ENCODE results near the gene PNPLA5.

The PNPLA5 gene

GRCh38 chr22:43882122-43882767 lies 9.6 kb downstream of the PNPLA5 start:
- H3K36me3 ChIP-seq (ENCODE audit: low read length): no peaks in the 10 kb centered on the region
- H3K9me3 ChIP-seq (ENCODE audit: insufficient read depth, low read length): no peaks in the 10 kb centered on the region
- H3K9ac ChIP-seq (ENCODE audit: low read length): no peak overlapping the region
- H3K4me3 ChIP-seq (ENCODE audit: insufficient read depth, low read length, poor library complexity, severe bottlenecking): no peak overlapping the region
- no peak overlapping the region for H2AFZ ChIP-seq (ENCODE audit: low read depth, low read length, severe bottlenecking)
- no peaks in the 10 kb centered on the region for H3K27me3 ChIP-seq (ENCODE audit: low read length)
- TF ChIP-seq EZH2phosphoT487 (conservative IDR thresholded peaks at IDR 0.05; ENCODE audit: low read length): no peak
- no peaks in the 10 kb centered on the region for H4K20me1 ChIP-seq (ENCODE audit: low read depth, low read length)
- H3K9me2 ChIP-seq (replicated peaks; ENCODE audit: insufficient read depth, low read length): no peaks in the 10 kb centered on the region
- no peak overlapping the region for H3K27ac ChIP-seq (ENCODE audit: low read depth, low read length)
- no peaks in the 10 kb centered on the region for H3F3A ChIP-seq (ENCODE audit: insufficient read depth)
- no peak overlapping the region for H3K4me2 ChIP-seq (ENCODE audit: low read depth, low read length, poor library complexity, severe bottlenecking)
- no peaks in the 10 kb centered on the region for H3K79me2 ChIP-seq (ENCODE audit: insufficient read depth, low read length)

GRCh38 chr22:43881091-43882061 lies 10.4 kb downstream of the PNPLA5 start:
- Histone ChIP-seq H3K79me2 (ENCODE audit: insufficient read depth, low read length) (no peaks in the 10 kb centered on the region), H3F3A (ENCODE audit: insufficient read depth) (no peaks in the 10 kb centered on the region), H3K9me3 (ENCODE audit: insufficient read depth, low read length) (no peaks in the 10 kb centered on the region), H3K27me3 (ENCODE audit: low read length) (no peaks in the 10 kb centered on the region), H3K4me3 (ENCODE audit: insufficient read depth, low read length, poor library complexity, severe bottlenecking) (no peak overlapping the region), H3K36me3 (ENCODE audit: low read length) (no peaks in the 10 kb centered on the region), H3K9ac (ENCODE audit: low read length) (no peak overlapping the region), H2AFZ (ENCODE audit: low read depth, low read length, severe bottlenecking) (no peak overlapping the region), H3K9me2 (replicated peaks; ENCODE audit: insufficient read depth, low read length) (no peaks in the 10 kb centered on the region), H3K27ac (ENCODE audit: low read depth, low read length) (no peak overlapping the region), H3K4me2 (ENCODE audit: low read depth, low read length, poor library complexity, severe bottlenecking) (no peak overlapping the region), H4K20me1 (ENCODE audit: low read depth, low read length) (no peaks in the 10 kb centered on the region)
- no peak for TF ChIP-seq CTCF (IDR thresholded peaks at IDR 0.05; ENCODE audit: insufficient read depth, low read length, poor library complexity, severe bottlenecking)
- no peak for TF ChIP-seq EZH2phosphoT487 (conservative IDR thresholded peaks at IDR 0.05; ENCODE audit: low read length)

- TF ChIP-seq EZH2phosphoT487 (conservative IDR thresholded peaks at IDR 0.05; ENCODE audit: low read length): no peak
- TF ChIP-seq CTCF (IDR thresholded peaks at IDR 0.05; ENCODE audit: insufficient read depth, low read length, poor library complexity, severe bottlenecking): no peak
- Histone ChIP-seq H3K27ac (ENCODE audit: low read depth, low read length) (no peak overlapping the region), H3K79me2 (ENCODE audit: insufficient read depth, low read length) (no peaks in the 10 kb centered on the region), H3K9ac (ENCODE audit: low read length) (no peak overlapping the region), H3K27me3 (ENCODE audit: low read length) (no peaks in the 10 kb centered on the region), H3K9me2 (replicated peaks; ENCODE audit: insufficient read depth, low read length) (no peaks in the 10 kb centered on the region), H3K36me3 (ENCODE audit: low read length) (no peaks in the 10 kb centered on the region), H4K20me1 (ENCODE audit: low read depth, low read length) (no peaks in the 10 kb centered on the region), H3F3A (ENCODE audit: insufficient read depth) (no peaks in the 10 kb centered on the region), H3K4me3 (ENCODE audit: insufficient read depth, low read length, poor library complexity, severe bottlenecking) (no peak overlapping the region), H3K4me2 (ENCODE audit: low read depth, low read length, poor library complexity, severe bottlenecking) (no peak overlapping the region), H3K9me3 (ENCODE audit: insufficient read depth, low read length) (no peaks in the 10 kb centered on the region), H2AFZ (ENCODE audit: low read depth, low read length, severe bottlenecking) (no peak overlapping the region)
Measured at GRCh38 chr22:43880541-43880991, 11.2 kb downstream of the PNPLA5 start.
